ENCODE measurements around the gene NEUROD2.

The NEUROD2 gene

DNA sequence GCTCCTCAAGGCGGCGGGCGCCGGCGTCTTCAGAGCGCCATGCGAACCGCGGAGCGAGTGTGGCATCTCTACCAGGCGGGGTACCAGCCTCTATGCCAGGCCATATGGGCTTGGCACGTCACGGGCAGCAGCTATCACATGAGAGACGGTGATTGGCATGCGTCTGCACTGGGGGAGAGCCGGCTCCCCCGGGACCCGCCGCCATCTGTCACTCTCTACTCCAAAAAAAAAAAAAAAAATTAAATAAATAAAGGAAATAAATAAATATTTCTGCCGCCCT is at the start of gene NEUROD2:
TSS of gene NEUROD2 (minus strand) at position 70 of the 280 bp plus-strand sequence. CDS start 1,321 bp downstream, outside the sequence.
- DNase-seq, result no peak

DNA sequence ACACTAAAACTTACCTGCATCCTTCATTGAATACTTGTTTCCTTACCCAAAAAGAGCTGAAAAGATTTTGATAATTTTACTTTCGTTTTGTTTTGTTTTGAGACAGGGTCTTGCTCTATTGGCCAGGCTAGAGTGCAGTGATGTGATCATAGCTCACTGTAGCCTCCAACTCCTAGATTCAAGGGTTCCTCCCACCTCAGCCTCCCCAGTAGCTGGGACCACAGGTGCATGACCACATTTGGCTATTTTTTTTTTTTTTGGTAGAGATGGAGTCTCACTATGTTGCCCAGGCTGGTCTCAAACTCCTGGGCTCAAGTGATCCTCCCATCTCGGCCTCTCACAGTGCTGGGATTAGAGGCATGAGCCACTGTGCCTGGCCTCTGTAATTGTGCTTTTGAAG is 47.4 kb upstream of the NEUROD2 start:
- DNase-seq, result no peak

DNA sequence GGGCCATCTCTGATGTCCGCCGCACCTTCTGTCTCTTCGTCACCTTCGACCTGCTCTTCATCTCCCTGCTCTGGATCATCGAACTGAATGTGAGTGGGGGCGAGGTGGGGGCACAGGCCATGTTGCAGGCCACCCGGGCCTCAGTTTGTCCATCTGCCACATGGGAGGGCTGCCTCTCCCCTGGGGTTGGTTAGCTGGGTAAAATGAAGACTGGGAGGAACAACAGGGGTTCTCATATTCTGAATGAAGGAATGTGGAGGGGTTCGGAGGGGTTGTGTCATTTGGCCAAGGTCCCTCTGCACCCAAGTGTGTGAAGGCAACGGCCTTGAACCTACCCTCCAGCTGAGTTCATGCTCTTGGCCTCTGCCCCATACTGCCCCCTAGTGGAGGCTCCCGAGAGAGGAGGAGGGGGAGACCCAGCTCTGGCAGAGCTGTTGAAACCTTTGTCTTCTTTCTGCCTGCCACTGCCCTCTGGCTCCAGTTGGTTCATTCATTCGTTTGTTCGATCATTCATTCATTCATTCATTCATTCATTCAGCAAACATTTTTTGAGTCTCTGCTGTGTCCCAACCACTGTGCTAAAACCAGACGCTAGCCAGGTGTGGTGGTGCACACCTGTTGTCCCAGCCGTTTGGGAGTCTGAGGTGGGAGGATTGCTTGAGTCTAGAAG is 46.1 kb upstream of the NEUROD2 start:
- DNase-seq, result peak; percentile 76

DNA sequence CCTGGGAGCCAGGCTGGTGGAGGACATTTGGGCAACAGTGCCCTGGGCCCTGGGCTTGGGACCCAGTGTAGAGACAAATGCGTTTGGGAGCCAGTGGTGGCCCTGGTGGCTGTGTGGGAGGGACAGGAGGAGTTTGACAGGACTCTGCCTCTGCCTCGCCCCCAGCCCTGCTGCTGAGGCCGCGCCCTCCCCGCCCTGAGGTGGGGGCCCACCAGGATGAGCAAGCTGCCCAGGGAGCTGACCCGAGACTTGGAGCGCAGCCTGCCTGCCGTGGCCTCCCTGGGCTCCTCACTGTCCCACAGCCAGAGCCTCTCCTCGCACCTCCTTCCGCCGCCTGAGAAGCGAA is 45.6 kb upstream of the NEUROD2 start:
- DNase-seq, result no peak

DNA sequence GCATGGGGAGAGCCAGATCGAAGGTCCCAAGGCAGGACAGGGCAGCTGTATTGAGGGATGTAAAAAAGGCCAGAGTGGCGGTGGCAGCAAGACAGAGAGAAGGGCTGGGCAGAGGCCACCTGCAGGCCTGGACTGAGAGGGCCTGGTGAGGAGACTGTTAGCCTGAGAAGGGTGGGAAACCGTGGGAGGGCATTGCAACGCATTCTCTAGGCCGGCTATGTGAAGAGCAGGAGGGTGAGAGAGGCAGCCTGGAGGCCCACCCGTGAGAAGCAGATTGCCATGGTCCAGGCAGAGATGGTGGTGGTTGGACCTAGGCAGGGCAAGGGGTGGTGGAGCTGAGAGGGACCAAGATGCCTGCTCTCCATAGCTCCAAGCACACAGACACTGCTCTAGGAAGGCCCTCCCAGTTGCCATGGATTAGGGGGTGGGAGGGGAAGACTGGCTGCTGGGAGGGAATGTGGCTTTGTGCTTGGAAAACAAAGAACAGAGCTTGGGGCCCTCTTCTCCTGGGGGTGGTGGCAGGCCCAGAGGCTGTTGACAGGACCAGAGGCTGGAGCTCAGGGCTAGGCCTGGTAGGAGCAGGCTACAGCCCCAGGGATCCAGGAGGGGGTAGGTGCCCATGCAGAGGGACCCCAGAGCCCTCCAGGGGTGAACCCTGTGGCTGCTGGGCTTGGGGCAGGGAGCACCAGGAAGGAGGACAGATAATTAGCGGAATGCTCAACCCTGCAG is 45.0 kb upstream of the NEUROD2 start:
- no peak for DNase-seq

DNA sequence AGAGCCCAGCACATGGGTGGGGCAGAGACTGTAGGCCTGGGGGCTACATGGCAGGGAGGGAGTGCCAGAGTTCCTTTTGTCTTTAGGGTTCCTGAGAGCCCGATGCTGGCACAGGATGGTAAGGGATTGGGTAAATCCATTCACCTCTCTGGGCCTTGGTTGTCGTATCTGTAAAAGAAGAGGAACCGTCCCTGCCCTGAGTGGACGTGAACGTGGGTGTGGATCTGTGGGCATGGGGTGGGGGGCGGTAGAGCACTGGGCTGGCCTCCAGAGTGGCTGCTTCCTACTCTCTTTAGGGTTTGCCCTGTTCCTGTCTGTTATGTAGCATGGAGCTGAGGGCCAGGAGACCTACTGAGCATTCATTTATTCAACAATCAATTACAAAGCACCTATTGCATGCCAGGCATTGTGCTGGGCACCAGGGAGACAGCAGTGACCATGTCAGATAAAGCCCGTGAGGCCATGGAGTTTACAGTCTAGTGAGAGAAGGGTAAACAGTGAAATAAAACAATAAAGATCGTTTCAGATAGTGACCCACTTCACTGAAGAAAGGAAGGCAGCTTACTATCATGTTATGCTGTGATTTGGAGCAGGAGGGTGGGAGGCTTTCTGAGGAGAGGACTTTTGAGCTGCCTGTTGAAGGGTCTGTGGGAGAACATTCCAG is 44.3 kb upstream of the NEUROD2 start:
- no peak for DNase-seq

DNA sequence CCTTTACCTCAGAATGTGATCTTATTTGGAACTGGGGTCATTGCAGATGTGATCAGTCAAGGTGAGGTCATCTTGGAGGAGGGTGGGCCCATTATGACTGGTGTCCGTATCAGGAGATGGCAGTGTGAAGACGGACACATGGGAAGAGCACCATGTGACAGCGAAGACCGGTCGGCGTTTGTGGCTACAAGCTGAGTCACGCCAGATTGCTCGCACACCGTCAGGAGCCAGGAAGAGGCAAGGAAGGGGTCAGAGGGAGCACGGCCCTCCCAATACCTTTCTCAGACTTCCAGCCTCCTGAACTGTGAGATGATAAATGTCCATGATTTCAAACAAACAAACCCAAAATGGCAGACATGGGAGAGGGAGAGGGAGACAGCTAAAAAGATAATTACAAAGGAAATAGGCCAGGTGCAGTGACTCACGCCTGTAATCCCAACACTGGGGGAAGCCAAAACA is 42.4 kb upstream of the NEUROD2 start:
- no peak for DNase-seq

DNA sequence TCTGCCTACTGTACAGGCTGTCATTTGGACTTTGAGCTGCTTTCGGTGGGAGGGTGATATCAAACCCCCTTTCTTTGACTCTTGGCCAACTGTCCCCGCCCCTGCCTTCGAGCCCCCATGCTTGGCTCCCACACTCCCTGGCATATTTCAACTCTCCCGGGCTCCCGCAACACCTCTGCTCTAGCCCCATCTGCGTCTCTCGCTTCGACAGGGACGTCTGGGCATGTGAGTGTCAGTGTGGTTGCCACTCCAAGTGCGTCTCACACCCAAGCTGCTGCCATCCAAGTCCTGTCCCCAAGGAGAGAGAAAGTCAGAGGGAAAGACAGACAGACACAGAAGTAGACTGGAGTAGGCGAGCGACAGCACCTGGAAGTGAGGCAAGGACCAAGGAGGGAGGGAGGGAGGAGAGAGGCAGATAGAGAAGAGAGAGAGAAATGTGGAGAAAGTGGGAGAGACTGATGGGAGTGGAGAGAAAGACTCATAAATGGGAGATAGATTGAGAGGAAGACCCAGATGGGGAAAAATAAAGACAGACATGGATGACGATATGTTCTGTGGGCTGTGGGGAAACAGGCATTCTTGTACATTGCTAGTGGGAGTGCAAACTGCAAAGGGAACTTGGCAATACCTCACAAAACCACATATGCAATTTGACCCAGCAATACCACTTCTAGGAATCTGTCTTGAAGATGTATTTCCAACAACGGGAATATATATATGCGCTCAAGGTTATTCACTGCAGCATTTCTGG is 41.1 kb upstream of the NEUROD2 start:
- DNase-seq, result no peak

DNA sequence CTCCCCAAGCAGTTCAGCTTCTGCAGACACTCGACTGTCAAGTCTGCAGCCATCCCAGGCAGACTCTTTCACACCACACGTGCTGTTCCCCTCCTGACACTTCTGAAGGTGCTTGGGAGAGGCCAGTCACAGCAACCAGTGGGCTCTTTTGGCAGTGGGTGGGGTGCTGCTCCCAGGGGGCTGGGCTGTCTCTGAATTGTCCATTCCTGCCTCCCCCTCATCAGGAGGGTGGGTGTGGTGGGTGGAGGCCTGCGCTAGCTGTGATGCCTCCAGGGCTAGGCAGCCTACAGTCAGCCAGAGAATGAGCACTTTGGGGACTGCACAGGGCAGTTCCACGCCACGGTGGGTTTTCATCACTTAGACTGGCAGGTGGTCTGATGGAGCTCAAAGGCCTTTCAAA is 39.5 kb upstream of the NEUROD2 start:
- no peak for DNase-seq

DNA sequence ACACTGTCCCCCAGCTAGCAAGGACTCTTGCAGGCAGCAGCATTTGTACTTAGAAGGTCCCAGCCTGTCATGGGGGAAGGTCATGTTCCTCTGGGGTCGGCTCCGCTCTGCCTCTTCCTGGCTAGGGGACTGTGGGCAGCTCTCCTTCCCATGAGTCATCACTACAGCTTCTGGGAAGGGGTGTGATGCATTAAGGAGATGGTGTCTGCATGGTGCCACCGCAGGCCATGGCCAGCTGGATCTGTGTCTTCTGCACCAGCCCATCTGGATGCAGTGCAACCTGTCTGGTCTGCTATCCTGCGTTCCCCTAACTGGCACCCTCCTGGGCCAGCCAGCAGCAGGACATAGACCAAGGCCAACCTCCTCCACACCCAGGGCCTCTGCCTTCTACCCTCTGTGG is 35.6 kb upstream of the NEUROD2 start:
- no peak for DNase-seq

DNA sequence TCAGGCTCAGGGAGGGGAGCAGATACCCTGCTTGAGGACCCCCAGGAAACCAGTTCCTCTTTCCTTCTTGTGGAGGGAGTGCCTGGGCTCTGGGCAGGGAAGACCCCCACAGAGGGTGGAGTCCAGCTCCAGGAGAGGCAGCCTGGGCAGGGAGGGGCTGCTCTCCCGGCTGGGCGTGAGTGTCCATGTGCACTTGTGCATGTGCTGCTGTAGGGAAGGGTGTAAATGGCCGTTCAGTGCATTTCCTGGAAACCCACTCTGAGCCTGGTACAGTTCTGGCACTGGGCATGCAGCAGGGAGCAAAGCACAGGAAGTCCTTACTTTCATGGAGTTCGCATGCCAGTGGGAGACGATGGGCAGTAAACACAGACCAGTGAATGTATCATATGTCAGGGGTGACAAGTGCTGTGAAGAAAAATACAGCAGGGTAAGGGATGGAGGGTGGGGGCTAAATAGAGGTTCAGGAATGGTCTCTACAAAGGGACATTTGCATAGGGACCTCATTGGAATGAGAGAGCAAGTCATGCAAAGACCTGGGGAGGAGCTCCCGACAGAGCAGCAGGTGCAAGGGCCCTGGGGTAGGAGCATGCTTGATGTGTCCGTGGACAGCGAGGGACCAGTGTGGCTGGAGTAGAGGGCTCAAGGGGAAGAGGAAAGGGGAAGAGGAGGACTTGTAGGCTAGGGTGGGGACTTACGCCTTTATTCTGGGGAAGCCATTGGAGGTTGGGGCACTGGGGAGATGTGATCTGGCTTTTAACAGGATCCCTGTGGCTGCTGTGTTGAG is 34.8 kb upstream of the NEUROD2 start:
- no peak for DNase-seq

DNA sequence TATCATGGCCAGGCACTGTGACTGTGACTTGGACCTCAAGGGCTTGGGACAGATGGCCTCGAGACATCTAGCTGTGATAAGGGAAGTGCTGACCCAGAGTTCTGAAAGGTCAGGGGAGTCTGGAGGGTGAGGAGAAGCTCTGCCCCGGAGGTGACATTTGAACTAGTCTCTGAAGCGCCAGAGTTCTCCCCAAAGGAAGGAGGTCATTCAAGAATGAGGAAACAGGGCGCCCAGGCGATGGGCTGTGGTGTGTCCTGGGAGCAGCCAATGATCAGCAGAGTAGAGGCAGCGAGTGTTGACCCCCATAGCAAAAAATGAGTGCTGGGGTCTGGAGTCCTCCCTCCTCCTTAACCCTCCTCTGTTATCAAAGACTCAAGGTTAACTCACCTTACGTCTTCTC is 34.2 kb upstream of the NEUROD2 start:
- no peak for DNase-seq

DNA sequence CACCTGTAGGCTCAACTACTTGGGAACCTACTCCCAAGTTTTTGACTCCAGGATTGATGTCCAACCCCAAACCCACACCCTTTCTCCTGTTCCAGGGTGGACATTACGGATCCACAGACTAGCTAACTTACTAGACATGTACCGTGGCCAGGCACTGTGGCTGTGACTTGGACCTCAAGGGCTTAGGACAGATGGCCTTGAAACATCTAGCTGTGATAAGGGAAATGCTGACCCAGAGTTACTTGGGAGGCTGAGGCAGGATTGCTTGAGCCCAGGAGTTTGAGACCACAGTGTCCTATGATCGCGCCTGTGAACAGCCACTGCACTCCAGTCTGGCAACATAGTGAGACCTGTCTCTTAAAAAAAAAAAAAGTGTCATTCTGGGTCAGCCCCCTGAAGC is 33.4 kb upstream of the NEUROD2 start:
- DNase-seq, result no peak

DNA sequence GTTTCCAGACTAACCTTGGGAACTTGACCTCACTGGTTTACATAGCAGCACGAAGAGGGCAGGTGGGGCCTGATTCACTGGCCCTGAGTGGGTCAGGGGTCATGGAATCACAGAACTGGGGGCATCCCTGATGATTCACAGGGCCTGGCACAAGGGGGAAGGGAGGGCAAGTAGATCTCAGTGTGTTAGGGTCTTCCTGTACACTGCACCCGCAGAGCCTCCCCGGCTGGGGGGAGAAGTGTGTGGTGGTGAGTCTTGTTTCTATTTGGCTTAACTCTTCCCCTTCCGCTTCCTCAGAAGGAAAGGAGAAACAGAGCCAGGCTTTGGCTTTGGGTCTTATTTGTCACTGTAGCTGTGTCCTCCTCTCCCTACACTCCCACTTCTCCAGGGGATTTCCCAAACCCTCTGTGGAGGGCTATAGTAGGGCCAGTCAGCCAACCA is 32.9 kb upstream of the NEUROD2 start:
- no peak for DNase-seq

DNA sequence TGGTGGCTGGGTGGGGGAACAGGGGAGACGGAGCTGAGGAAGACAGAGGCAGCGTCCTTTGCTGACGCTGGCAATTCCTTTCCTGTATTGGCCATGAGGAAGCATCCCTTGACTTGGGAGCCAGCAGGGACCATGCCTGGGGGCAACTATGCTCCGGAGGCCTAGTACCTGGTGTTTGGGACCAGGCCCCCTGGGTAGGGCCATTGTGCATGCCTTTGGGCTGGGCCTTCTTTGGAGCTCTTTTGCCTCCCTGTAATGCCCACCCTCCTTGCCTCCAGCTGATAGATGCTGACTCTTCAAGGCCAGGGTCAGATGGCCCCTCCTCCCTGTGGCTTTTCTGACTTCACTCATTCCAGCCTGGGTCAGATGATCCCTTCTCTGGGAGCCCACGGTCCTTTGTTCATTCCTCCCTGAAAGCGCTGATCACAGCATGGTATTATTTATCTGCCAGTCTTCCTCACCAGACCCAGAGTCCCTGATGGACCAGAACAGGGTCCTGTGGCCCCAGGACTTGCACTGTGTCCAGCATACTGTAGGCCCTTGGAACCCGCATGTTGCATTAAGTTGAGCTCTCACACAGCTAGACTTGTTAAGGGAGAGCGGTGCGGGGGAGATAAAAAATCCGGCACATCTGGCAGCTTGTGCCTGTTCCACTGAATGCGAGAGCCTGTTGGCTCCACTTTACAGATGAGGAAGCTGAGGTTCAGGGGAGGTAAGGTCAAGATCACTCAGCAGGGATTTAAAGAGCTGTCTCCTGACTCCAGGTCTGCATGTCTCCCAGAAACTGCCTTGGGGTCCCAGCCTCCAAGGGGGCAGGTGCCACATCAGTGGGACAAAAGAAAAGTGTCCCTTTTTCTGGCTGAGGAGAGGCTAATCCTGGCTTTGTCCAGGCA is 32.1 kb upstream of the NEUROD2 start:
- DNase-seq, result no peak

DNA sequence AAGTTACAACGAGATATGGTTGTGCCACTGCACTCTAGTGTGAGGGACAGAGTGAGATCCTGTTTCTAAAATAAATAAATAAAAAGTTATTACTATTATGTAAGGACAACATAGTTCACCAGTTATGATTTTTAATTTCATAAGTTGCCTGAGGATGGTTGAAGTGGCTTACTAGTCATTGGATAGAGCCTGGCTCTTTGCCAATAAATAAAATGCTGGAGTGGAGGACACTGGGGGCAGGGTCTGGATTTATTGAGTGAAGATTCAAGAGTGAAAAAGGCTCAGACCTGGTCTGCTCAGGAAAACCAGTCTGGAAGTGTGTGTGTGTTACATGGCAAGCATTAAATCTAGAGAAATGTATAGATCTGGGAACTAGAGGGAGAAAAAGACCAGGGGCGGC is 31.3 kb upstream of the NEUROD2 start:
- DNase-seq, result no peak

DNA sequence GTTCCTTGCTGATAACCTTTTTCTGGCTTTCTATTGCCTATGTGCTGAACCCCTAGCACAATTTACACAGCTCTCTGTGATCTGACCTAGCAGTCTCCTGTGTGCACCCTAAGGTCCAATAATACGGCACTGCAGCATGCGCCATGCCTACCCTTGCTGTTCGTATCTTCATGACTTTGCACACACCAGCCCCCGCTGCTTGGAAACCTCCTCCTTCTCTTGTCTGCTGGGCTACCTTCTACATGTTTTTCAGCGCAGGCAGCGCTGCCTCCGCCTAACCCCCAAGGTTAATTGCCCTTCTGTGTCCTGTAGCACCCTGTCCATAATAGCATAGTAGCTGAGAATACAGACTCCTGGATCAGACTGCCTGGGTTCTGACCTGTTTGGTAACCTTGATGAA is 30.6 kb upstream of the NEUROD2 start:
- no peak for DNase-seq

DNA sequence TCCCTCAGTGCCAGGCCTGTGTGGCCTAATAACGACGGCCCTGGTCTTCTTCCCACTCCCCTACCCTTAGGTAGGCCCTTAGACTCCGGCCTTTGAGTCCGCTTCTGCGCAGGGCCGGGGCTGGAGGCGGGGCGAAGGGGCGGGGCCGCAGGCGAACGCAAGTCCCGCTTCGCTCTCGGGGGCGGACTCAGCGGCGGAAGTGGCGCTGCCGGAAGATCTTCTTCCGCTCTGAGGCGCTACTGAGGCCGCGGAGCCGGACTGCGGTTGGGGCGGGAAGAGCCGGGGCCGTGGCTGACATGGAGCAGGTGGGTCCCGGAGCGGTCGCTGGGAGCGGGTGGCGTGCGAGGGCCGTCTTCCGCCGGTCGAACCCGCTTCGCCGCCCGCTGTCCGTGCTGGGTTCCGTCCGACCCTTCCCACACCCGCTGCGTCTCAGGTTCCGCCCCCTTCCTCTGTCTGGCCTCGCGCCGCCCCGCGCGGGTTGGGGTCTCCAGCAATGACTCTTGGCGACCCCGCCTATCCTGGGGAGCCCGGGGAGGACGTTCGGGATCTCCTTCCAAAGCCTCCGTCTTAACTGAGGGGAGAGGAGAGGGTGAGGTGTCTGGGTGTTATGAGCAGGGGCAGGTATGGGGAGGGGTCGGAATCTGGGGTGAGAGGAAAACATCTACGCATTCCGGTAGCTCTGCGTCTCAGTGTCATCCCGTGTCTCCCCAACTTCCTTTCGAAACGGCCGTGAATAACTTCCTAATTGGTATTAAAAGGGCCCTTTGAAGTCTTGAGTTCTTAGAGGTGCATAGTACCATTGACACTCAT is 29.4 kb upstream of the NEUROD2 start, which contains the start of gene STARD3:
TSS of gene STARD3 (plus strand) at position 218 of the 810 bp plus-strand sequence. CDS start 16,388 bp downstream, outside the sequence.
- peak; percentile 92 for DNase-seq

DNA sequence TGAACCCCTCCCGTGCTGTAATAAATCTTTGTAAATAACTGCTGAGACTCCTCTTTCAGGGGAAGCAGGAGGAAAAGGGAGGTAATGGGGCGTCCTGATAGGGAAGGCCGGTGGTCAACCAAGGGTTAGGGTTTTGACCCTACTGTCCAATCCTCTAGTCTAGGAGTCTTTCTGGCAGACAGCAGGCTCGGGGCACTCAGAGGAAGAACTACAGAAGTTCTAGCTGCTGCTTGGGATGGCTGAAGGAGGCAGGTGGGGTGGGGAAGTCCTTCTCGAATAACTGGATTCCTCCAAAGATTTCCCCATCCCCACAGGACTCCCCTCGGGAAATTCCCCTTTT is 28.8 kb upstream of the NEUROD2 start:
- no peak for DNase-seq

DNA sequence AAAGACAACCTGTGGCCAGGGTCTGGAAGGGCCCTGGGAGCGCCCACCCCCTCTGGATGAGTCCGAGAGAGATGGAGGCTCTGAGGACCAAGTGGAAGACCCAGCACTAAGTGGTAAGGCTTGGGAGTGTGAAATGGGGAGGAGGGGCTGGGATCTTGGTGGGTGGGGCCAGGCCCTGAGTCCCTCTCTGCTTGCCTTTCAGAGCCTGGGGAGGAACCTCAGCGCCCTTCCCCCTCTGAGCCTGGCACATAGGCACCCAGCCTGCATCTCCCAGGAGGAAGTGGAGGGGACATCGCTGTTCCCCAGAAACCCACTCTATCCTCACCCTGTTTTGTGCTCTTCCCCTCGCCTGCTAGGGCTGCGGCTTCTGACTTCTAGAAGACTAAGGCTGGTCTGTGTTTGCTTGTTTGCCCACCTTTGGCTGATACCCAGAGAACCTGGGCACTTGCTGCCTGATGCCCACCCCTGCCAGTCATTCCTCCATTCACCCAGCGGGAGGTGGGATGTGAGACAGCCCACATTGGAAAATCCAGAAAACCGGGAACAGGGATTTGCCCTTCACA is 28.0 kb upstream of the NEUROD2 start:
- DNase-seq, result no peak

Measured in RPMI8226 (cell line).